Measurements from ENCODE around the gene GYPC. TPM values are rescaled to one million over a fixed set of nuclear protein-coding genes. Genes with fewer than 3 reads are reported as not detected.

Gene GYPC
- polyA plus RNA-seq, 1 donor (not counting 4 experiments of a cell fraction or from before 2014, with no cell fraction given), result not detected

DNA sequence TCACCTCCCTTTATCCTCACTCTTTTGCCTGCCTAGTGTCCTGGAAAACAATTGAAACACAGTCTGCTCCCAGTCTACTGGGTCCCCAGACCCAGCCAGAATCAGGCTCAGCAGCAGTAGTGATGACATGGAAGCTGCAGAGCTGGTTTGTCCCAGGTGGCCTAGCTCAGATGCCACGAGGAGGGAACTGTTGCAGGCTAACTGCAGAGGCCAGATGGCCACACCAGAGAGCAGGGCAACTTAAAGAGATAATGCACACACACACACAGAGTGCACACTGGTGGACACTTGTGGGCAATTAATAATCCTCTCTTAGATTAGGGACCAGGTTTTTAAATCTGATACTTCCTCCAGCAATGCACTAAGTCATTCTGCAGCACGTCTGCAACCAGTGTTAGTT, 42.4 kb downstream of the GYPC start:
- H3K27me3 ChIP-seq (ENCODE audit: control insufficient read depth, extremely low read depth, insufficient read depth, low read length), result no peaks in the 10 kb centered on the region
- H3K9me1 ChIP-seq (ENCODE audit: control insufficient read depth, extremely low read depth, insufficient read depth, low read length), result no peaks in the 10 kb centered on the region
- no peaks in the 10 kb centered on the region for H3K79me2 ChIP-seq (ENCODE audit: control insufficient read depth, insufficient read depth, low read length)
- no peaks in the 10 kb centered on the region for H3K36me3 ChIP-seq (ENCODE audit: control insufficient read depth in 2 of 2, extremely low read depth in 1 of 2, insufficient read depth in 2 of 2, low read length in 2 of 2)
- peaks cover 2% of the 10 kb centered on the region for H3K9me3 ChIP-seq (ENCODE audit: control insufficient read depth, low read depth, low read length)
- no peak for DNase-seq (ENCODE audit: low read depth, low spot score)
- no peak overlapping the region for H3K27ac ChIP-seq (ENCODE audit: control insufficient read depth, insufficient read depth, low read length)
- no peak overlapping the region for H3K4me3 ChIP-seq (ENCODE audit: control insufficient read depth in 2 of 3, extremely low read depth in 1 of 3, insufficient read depth in 2 of 3, low read depth in 1 of 3, low read length in 3 of 3)
- dilution Hi-C loops (cut with MboI; ENCODE audit: extremely low pct_ligation_motif_present, low sequenced_read_pairs), result no loop called here
- no peak overlapping the region for H3K4me2 ChIP-seq (ENCODE audit: control insufficient read depth, extremely low read depth, insufficient read depth, low read depth, low read length)
- no peak overlapping the region for H2AFZ ChIP-seq (ENCODE audit: control insufficient read depth, low read length)
- no peak for FAIRE-seq
- no peaks in the 10 kb centered on the region for H4K20me1 ChIP-seq (ENCODE audit: control insufficient read depth, extremely low read depth, insufficient read depth, low read length)
- no peaks in the 10 kb centered on the region for H3K4me1 ChIP-seq (ENCODE audit: control insufficient read depth, extremely low read depth, insufficient read depth, low read length)
- no peak overlapping the region for H3K9ac ChIP-seq (ENCODE audit: control insufficient read depth, extremely low read depth, insufficient read depth, low read length)
- TF ChIP-seq EZH2 (IDR thresholded peaks at IDR 0.05; ENCODE audit: low read length), result no peak
- TF ChIP-seq, protein P1, sequence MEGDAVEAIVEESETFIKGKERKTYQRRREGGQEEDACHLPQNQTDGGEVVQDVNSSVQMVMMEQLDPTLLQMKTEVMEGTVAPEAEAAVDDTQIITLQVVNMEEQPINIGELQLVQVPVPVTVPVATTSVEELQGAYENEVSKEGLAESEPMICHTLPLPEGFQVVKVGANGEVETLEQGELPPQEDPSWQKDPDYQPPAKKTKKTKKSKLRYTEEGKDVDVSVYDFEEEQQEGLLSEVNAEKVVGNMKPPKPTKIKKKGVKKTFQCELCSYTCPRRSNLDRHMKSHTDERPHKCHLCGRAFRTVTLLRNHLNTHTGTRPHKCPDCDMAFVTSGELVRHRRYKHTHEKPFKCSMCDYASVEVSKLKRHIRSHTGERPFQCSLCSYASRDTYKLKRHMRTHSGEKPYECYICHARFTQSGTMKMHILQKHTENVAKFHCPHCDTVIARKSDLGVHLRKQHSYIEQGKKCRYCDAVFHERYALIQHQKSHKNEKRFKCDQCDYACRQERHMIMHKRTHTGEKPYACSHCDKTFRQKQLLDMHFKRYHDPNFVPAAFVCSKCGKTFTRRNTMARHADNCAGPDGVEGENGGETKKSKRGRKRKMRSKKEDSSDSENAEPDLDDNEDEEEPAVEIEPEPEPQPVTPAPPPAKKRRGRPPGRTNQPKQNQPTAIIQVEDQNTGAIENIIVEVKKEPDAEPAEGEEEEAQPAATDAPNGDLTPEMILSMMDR (optimal IDR thresholded peaks at IDR 0.05 in 1 of 3, IDR thresholded peaks at IDR 0.05 in 1 of 3, conservative IDR thresholded peaks at IDR 0.05 in 1 of 3; ENCODE audit: extremely low read depth in 1 of 3, insufficient read depth in 2 of 3, low read length in 3 of 3), result no peak

DNA sequence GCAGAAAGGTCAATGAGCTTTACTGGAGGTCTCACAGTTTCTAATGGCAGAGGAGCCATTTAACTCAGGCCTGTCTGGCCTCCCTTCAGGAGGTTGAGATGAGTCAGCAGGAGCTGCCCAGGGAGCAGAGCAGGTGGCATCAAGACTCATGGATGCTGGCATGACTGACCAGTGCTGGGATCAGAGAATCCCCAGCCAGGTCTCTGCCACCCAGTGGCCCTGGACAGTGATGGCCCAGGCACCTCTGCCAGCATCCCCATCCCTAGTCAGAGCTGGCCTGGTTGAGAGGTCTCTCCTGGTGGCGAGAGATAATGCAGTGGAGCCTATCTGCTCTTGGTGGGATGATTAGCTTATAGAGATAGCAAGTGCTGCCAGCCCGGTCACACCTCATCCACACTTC, 43.1 kb downstream of the GYPC start:
- Histone ChIP-seq H3K36me3 (ENCODE audit: control insufficient read depth in 2 of 2, extremely low read depth in 1 of 2, insufficient read depth in 2 of 2, low read length in 2 of 2) (no peaks in the 10 kb centered on the region), H4K20me1 (ENCODE audit: control insufficient read depth, extremely low read depth, insufficient read depth, low read length) (no peaks in the 10 kb centered on the region), H3K79me2 (ENCODE audit: control insufficient read depth, insufficient read depth, low read length) (no peaks in the 10 kb centered on the region), H3K9me1 (ENCODE audit: control insufficient read depth, extremely low read depth, insufficient read depth, low read length) (no peaks in the 10 kb centered on the region), H2AFZ (ENCODE audit: control insufficient read depth, low read length) (no peak overlapping the region), H3K4me3 (ENCODE audit: control insufficient read depth in 2 of 3, extremely low read depth in 1 of 3, insufficient read depth in 2 of 3, low read depth in 1 of 3, low read length in 3 of 3) (no peak overlapping the region), H3K9me3 (ENCODE audit: control insufficient read depth, low read depth, low read length) (peaks cover 2% of the 10 kb centered on the region), H3K27me3 (ENCODE audit: control insufficient read depth, extremely low read depth, insufficient read depth, low read length) (no peaks in the 10 kb centered on the region), H3K9ac (ENCODE audit: control insufficient read depth, extremely low read depth, insufficient read depth, low read length) (no peak overlapping the region), H3K4me2 (ENCODE audit: control insufficient read depth, extremely low read depth, insufficient read depth, low read depth, low read length) (no peak overlapping the region), H3K4me1 (ENCODE audit: control insufficient read depth, extremely low read depth, insufficient read depth, low read length) (no peaks in the 10 kb centered on the region), H3K27ac (ENCODE audit: control insufficient read depth, insufficient read depth, low read length) (no peak overlapping the region)
- no peak for TF ChIP-seq EZH2 (IDR thresholded peaks at IDR 0.05; ENCODE audit: low read length)
- TF ChIP-seq, protein P1 (optimal IDR thresholded peaks at IDR 0.05 in 1 of 3, IDR thresholded peaks at IDR 0.05 in 1 of 3, conservative IDR thresholded peaks at IDR 0.05 in 1 of 3; ENCODE audit: extremely low read depth in 1 of 3, insufficient read depth in 2 of 3, low read length in 3 of 3), result no peak
- no peak for DNase-seq (ENCODE audit: low read depth, low spot score)
- FAIRE-seq, result no peak
- dilution Hi-C loops (cut with MboI; ENCODE audit: extremely low pct_ligation_motif_present, low sequenced_read_pairs), result no loop called here

Data from keratinocyte (primary cell).